ENCODE measurements around the gene TRANK1. TPM values are rescaled to one million over a fixed set of nuclear protein-coding genes. Genes with fewer than 3 reads are reported as not detected.

Gene TRANK1
- total and polyA plus RNA-seq, 2 donors = 6.8 to 19.0 TPM

DNA sequence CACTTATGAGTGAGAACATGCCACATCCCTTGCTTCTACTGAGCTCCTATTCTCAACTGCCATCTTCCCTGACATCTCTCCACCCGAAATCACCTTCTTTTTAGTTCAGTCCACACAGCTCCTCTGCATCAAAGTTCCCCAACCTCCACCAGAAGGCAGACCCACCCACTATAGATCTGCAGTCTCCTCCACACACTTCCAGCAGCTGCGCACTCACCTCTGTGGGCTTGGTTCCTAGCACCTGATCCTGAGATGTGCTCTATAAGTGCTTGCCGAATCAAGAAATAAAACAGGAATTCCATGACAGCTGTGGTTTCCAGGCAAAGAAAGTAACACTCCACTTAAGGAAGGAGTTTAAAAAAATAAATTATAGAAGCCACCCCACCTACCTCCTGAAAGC lies 85.4 kb downstream of the TRANK1 start:
- H3K27me3 ChIP-seq (ENCODE audit: control insufficient read depth in 2 of 2, insufficient read depth in 1 of 2, low read length in 1 of 2) = no peaks in the 10 kb centered on the region
- no peak overlapping the region for H3K27ac ChIP-seq (ENCODE audit: low read depth in 1 of 2, low read length in 1 of 2)
- peaks cover 51 to 69% of the 10 kb centered on the region in 2 donors for H3K36me3 ChIP-seq (ENCODE audit: control insufficient read depth in 2 of 2, insufficient read depth in 2 of 2, low read length in 1 of 2)
- DNase-seq (ENCODE audit: low read depth in 6 of 9, low spot score in 9 of 9) = no peak
- WGBS = 97% methylated on average over 3 of the region's 3 CpGs
- H3K4me3 ChIP-seq (ENCODE audit: low read length in 2 of 2) = no peak overlapping the region
- H3K9me3 ChIP-seq (ENCODE audit: control insufficient read depth in 2 of 2, insufficient read depth in 1 of 2, low read length in 1 of 2) = no peaks in the 10 kb centered on the region
- H3K4me1 ChIP-seq (ENCODE audit: control insufficient read depth in 2 of 2, insufficient read depth in 2 of 2, low read length in 2 of 2) = peaks cover 4% of the 10 kb centered on the region in 2 donors

DNA sequence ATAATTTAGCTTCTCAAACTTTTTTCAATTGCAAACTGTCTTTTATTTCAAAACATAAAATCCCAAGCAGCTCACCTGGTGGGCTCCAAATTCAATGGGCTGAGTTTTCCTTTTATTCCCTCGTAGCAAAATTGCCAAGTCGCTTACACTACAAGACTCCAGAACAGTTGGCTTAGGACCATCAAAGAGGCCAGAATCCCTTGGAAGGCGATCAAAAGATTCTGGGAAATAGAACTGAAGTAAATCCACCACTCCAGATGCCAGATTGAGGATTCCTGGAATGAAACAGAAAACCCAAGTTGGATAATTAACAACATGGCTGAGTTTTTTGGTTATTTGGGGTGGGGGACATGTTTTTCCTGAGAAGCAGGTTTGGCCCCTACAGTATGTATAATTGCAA lies 92.8 kb downstream of the TRANK1 start:
- DNase-seq (ENCODE audit: low read depth in 6 of 9, low spot score in 9 of 9) = no peak
- Histone ChIP-seq H3K4me3 (ENCODE audit: low read length in 2 of 2) (no peak overlapping the region), H3K9me3 (ENCODE audit: control insufficient read depth in 2 of 2, insufficient read depth in 1 of 2, low read length in 1 of 2) (no peaks in the 10 kb centered on the region), H3K36me3 (ENCODE audit: control insufficient read depth in 2 of 2, insufficient read depth in 2 of 2, low read length in 1 of 2) (peaks cover 43 to 72% of the 10 kb centered on the region in 2 donors), H3K27me3 (ENCODE audit: control insufficient read depth in 2 of 2, insufficient read depth in 1 of 2, low read length in 1 of 2) (no peaks in the 10 kb centered on the region), H3K4me1 (ENCODE audit: control insufficient read depth in 2 of 2, insufficient read depth in 2 of 2, low read length in 2 of 2) (no peaks in the 10 kb centered on the region), H3K27ac (ENCODE audit: low read depth in 1 of 2, low read length in 1 of 2) (no peak overlapping the region)
- WGBS = 88% methylated on average over 3 of the region's 3 CpGs

DNA sequence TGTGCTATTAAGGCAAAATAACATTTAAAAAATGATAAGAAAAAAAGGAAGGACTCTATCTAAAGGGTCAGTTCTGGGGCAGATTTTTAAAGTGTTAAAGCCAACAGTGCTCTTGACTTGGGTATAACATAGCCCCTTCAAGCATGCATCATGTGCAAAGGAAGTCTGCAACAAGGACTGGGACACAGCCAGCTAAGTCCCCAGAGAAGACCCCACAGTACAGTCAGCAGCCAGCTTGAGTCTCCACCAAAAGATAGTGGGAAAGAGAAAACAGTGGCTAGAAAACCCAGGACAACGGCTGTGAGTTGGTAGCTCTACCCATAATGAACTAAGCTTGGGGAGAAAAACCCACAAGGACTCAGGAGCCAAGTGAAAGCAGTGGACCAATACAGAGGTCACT lies 94.1 kb downstream of the TRANK1 start:
- Histone ChIP-seq H3K36me3 (ENCODE audit: control insufficient read depth in 2 of 2, insufficient read depth in 2 of 2, low read length in 1 of 2) (peaks cover 40 to 72% of the 10 kb centered on the region in 2 donors), H3K4me1 (ENCODE audit: control insufficient read depth in 2 of 2, insufficient read depth in 2 of 2, low read length in 2 of 2) (no peaks in the 10 kb centered on the region), H3K27ac (ENCODE audit: low read depth in 1 of 2, low read length in 1 of 2) (no peak overlapping the region), H3K4me3 (ENCODE audit: low read length in 2 of 2) (no peak overlapping the region), H3K27me3 (ENCODE audit: control insufficient read depth in 2 of 2, insufficient read depth in 1 of 2, low read length in 1 of 2) (no peaks in the 10 kb centered on the region), H3K9me3 (ENCODE audit: control insufficient read depth in 2 of 2, insufficient read depth in 1 of 2, low read length in 1 of 2) (no peaks in the 10 kb centered on the region)
- WGBS = 98% methylated on average over 1 of the region's 1 CpG
- DNase-seq (ENCODE audit: low read depth in 6 of 9, low spot score in 9 of 9) = no peak

DNA sequence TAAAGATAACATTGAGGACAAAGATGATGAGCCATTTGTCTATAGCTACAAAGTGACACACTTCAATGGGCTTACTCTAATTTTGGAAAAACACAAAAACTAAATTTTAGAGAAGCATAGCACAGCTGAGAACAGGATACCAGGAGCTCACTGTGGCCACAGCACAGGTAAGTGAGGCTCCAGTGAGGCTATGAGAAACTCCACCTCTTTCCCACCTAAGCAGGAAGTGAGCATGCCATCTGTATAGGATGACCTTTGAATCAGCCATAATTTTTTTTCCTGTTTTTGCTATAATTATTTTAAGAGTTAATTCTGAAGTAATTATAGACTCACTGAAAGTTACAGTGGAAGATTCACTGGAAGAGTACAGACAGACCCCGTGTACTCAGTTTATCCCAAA lies 98.4 kb downstream of the TRANK1 start:
- Histone ChIP-seq H3K27me3 (ENCODE audit: control insufficient read depth in 2 of 2, insufficient read depth in 1 of 2, low read length in 1 of 2) (no peaks in the 10 kb centered on the region), H3K9me3 (ENCODE audit: control insufficient read depth in 2 of 2, insufficient read depth in 1 of 2, low read length in 1 of 2) (peaks cover 3 to 6% of the 10 kb centered on the region in 2 donors), H3K27ac (ENCODE audit: low read depth in 1 of 2, low read length in 1 of 2) (no peak overlapping the region), H3K4me3 (ENCODE audit: low read length in 2 of 2) (no peak overlapping the region), H3K4me1 (ENCODE audit: control insufficient read depth in 2 of 2, insufficient read depth in 2 of 2, low read length in 2 of 2) (peaks cover 3 to 5% of the 10 kb centered on the region in 2 donors), H3K36me3 (ENCODE audit: control insufficient read depth in 2 of 2, insufficient read depth in 2 of 2, low read length in 1 of 2) (peaks cover 49 to 74% of the 10 kb centered on the region in 2 donors)
- 99% methylated on average over 1 of the region's 1 CpG for WGBS
- no peak for DNase-seq (ENCODE audit: low read depth in 6 of 9, low spot score in 9 of 9)

DNA sequence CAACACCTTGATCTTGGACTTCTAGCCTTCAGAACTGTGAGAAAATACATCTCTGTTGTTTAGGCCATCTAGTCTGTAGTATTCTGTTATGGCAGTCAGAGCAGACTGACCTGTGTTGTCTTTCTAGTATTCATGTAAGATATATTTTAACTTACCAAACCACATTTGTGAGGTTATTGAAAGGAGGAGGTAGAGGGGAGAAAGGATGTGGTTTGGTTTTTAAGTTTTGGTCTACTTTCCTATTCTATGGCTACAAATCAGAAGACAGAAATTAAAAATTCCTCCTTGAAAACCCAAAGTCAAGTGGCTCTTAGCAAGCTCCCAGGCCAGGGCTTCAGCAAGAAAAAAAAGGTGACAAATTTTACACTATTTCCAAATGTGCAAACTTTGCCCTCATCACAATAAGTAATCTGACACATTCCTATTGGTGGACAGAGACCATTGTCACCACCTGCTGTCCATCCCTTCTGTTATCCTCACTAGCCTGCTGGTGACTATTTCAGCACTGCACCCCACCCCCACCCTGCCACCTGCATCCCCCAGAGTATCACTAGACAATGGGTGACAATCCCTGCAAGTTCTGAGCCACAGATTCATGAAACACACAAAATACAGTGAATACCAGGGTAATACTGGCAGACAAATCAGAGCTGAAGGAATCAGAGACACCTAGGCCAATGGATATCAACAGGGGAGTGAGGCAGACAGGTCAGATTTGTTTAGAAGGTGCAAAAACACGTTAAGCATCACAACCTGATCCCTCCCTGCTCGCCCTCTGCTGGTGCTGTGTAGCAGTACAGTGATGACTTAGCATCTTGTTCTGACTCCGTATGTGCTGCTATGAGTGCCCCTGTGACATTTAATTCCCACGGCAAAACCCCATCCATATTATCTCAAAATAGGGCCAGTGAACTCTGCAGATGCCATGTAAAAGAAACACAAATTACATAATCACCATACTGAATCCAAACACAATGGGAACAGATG lies 101.5 kb downstream of the TRANK1 start:
- peak in 3 of 9 donors; percentile 11 to 48 (median 33) for DNase-seq (ENCODE audit: low read depth in 6 of 9, low spot score in 9 of 9)
- H3K4me1 ChIP-seq (ENCODE audit: control insufficient read depth in 2 of 2, insufficient read depth in 2 of 2, low read length in 2 of 2) = peaks cover 8 to 18% of the 10 kb centered on the region in 2 donors
- no peaks in the 10 kb centered on the region for H3K27me3 ChIP-seq (ENCODE audit: control insufficient read depth in 2 of 2, insufficient read depth in 1 of 2, low read length in 1 of 2)
- H3K36me3 ChIP-seq (ENCODE audit: control insufficient read depth in 2 of 2, insufficient read depth in 2 of 2, low read length in 1 of 2) = peaks cover 45 to 64% of the 10 kb centered on the region in 2 donors
- peaks cover 3 to 9% of the 10 kb centered on the region in 2 donors for H3K9me3 ChIP-seq (ENCODE audit: control insufficient read depth in 2 of 2, insufficient read depth in 1 of 2, low read length in 1 of 2)
- 75% methylated on average over 4 of the region's 4 CpGs for WGBS
- H3K4me3 ChIP-seq (ENCODE audit: low read length in 2 of 2) = no peak overlapping the region
- no peak overlapping the region for H3K27ac ChIP-seq (ENCODE audit: low read depth in 1 of 2, low read length in 1 of 2)

DNA sequence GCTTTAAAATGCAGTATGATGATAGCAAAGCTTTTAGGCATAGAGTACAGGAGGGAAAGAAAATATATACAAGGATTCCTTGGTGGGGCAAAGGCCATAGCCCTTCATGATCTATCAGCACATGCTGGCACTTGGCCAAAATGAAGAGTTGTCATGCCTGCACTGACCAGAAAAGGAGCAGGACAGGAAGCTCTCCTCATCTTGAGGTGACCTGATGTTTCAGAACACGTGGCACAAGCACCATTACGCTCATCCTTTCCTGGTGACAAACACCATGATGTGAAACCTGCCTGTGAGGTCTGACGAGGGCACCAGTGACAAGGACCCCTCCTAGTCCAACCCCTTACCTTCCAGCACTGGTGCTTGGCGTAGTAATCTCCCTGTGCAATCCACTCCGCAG lies 102.6 kb downstream of the TRANK1 start:
- no peak overlapping the region for H3K4me3 ChIP-seq (ENCODE audit: low read length in 2 of 2)
- H3K4me1 ChIP-seq (ENCODE audit: control insufficient read depth in 2 of 2, insufficient read depth in 2 of 2, low read length in 2 of 2) = peaks cover 8 to 18% of the 10 kb centered on the region in 2 donors
- 97% methylated on average over 5 of the region's 5 CpGs for WGBS
- peaks cover 3 to 9% of the 10 kb centered on the region in 2 donors for H3K9me3 ChIP-seq (ENCODE audit: control insufficient read depth in 2 of 2, insufficient read depth in 1 of 2, low read length in 1 of 2)
- no peak overlapping the region for H3K27ac ChIP-seq (ENCODE audit: low read depth in 1 of 2, low read length in 1 of 2)
- H3K36me3 ChIP-seq (ENCODE audit: control insufficient read depth in 2 of 2, insufficient read depth in 2 of 2, low read length in 1 of 2) = peaks cover 55 to 69% of the 10 kb centered on the region in 2 donors
- H3K27me3 ChIP-seq (ENCODE audit: control insufficient read depth in 2 of 2, insufficient read depth in 1 of 2, low read length in 1 of 2) = no peaks in the 10 kb centered on the region
- no peak for DNase-seq (ENCODE audit: low read depth in 6 of 9, low spot score in 9 of 9)

DNA sequence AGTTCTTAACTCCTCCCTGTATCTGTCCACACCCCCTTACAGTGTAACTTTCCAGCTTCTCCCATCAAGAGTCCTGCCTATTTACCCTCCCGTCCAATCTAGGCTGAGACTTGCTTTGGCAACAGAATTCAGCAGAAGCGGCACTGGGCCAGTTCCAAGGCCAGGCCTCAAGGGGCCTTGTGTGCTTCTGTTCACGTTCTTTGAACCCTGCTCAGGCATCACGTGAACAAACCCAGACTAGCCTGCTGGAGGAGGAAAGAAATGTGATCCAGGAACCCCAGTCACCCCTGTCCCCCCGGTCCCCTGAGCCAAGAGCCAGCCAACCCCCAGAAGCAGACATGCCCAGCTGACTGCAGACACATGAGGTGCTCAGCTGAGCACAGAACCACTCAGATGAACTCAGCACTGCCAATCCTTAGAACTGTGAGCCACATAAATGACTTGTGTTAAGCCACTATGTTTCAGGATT lies 104.4 kb downstream of the TRANK1 start:
- DNase-seq (ENCODE audit: low read depth in 6 of 9, low spot score in 9 of 9) = no peak
- Histone ChIP-seq H3K4me3 (ENCODE audit: low read length in 2 of 2) (no peak overlapping the region), H3K36me3 (ENCODE audit: control insufficient read depth in 2 of 2, insufficient read depth in 2 of 2, low read length in 1 of 2) (peaks cover 44 to 58% of the 10 kb centered on the region in 2 donors), H3K4me1 (ENCODE audit: control insufficient read depth in 2 of 2, insufficient read depth in 2 of 2, low read length in 2 of 2) (peaks cover 8 to 18% of the 10 kb centered on the region in 2 donors), H3K27me3 (ENCODE audit: control insufficient read depth in 2 of 2, insufficient read depth in 1 of 2, low read length in 1 of 2) (no peaks in the 10 kb centered on the region), H3K9me3 (ENCODE audit: control insufficient read depth in 2 of 2, insufficient read depth in 1 of 2, low read length in 1 of 2) (peaks cover 3 to 9% of the 10 kb centered on the region in 2 donors), H3K27ac (ENCODE audit: low read depth in 1 of 2, low read length in 1 of 2) (no peak overlapping the region)
- 94% methylated on average over 5 of the region's 5 CpGs for WGBS

DNA sequence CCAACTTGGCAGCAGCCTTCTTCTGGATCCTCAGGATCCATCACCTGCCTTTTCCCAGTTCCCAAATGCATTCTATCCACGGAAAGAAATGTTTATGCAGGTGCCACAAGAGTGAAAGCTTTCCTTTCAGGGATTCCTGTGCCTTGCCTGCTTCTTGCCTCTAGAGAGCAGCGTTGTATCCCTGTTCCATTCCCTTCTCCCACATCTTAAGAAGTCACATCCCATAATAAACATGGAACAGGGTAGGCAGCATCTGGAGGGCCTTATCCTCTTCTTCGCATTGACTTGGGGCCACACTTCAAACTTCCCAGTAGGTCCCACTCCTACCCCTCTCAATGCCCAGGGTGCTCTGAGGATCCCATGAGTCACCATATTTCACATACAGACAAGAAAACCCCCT lies 107.8 kb downstream of the TRANK1 start:
- Histone ChIP-seq H3K27me3 (ENCODE audit: control insufficient read depth in 2 of 2, insufficient read depth in 1 of 2, low read length in 1 of 2) (no peaks in the 10 kb centered on the region), H3K27ac (ENCODE audit: low read depth in 1 of 2, low read length in 1 of 2) (no peak overlapping the region), H3K9me3 (ENCODE audit: control insufficient read depth in 2 of 2, insufficient read depth in 1 of 2, low read length in 1 of 2) (peaks cover 2 to 6% of the 10 kb centered on the region in 2 donors), H3K4me3 (ENCODE audit: low read length in 2 of 2) (no peak overlapping the region), H3K36me3 (ENCODE audit: control insufficient read depth in 2 of 2, insufficient read depth in 2 of 2, low read length in 1 of 2) (peaks cover 50 to 57% of the 10 kb centered on the region in 2 donors), H3K4me1 (ENCODE audit: control insufficient read depth in 2 of 2, insufficient read depth in 2 of 2, low read length in 2 of 2) (peaks cover 4 to 13% of the 10 kb centered on the region in 2 donors)
- DNase-seq (ENCODE audit: low read depth in 6 of 9, low spot score in 9 of 9) = no peak
- 94% methylated on average over 3 of the region's 3 CpGs for WGBS

DNA sequence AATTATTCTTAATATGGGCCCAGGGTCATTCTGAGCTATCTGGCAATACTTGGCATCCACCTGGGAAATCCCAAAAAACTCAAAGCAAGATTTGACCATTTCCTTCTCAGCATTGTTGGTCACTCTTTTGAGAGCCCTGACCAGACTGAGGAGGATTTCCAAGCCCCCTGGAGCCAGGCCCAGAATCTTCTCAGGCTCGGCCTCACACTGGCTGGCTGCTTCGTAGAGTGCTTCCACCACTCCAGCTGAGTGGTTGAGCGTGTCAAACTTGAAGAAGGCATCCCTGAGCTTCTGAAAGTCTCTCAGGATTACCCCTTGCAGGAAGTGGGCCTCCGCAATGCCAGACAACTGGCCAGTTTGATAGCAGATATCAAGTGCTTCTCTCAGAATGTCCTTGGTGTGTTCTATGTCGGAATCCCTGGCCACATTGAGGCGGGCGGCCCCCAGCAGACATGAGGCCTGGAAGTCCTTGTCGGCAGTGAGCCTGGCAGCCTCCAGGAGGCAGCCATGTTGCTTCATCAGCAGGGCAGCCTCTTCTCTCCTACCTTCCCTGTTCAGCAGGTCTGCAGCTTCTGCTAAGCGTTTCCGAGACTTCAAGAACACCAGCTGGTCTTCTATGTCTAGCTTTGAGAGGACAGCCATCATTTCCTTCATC lies 111.6 kb downstream of the TRANK1 start:
- 97% methylated on average over 10 of the region's 10 CpGs for WGBS
- no peak for DNase-seq (ENCODE audit: low read depth in 6 of 9, low spot score in 9 of 9)

More for the DNA sequence above, 111.6 kb downstream of the TRANK1 start:
- H3K4me1 ChIP-seq (ENCODE audit: control insufficient read depth in 2 of 2, insufficient read depth in 2 of 2, low read length in 2 of 2) = no peaks in the 10 kb centered on the region
- H3K4me3 ChIP-seq (ENCODE audit: low read length in 2 of 2) = no peak overlapping the region
- H3K36me3 ChIP-seq (ENCODE audit: control insufficient read depth in 2 of 2, insufficient read depth in 2 of 2, low read length in 1 of 2) = peaks cover 54 to 59% of the 10 kb centered on the region in 2 donors
- H3K9me3 ChIP-seq (ENCODE audit: control insufficient read depth in 2 of 2, insufficient read depth in 1 of 2, low read length in 1 of 2) = no peaks in the 10 kb centered on the region
- no peaks in the 10 kb centered on the region for H3K27me3 ChIP-seq (ENCODE audit: control insufficient read depth in 2 of 2, insufficient read depth in 1 of 2, low read length in 1 of 2)
- no peak overlapping the region for H3K27ac ChIP-seq (ENCODE audit: low read depth in 1 of 2, low read length in 1 of 2)
